Stimulated activated CD4-positive, alpha-beta T cell treated with anti-CD3 and anti-CD28 coated beads, Interleukin-15, amount 100 ng/mL, for 48 hours (primary cell): ENCODE data around the gene TMEM156.
"Not testable (repeated sequence)": the region's sequence is repeated elsewhere in the genome, so short reads cannot be mapped to it uniquely, and the experiment has no call there.

Source experiments
- DNase-seq, 2 donors: peaks; one replicate each; pipeline ENCODE4 v3.0.0-alpha.2; 2020; ENCODE audit warnings: low read depth in 2 of 2

Gene TMEM156

DNA sequence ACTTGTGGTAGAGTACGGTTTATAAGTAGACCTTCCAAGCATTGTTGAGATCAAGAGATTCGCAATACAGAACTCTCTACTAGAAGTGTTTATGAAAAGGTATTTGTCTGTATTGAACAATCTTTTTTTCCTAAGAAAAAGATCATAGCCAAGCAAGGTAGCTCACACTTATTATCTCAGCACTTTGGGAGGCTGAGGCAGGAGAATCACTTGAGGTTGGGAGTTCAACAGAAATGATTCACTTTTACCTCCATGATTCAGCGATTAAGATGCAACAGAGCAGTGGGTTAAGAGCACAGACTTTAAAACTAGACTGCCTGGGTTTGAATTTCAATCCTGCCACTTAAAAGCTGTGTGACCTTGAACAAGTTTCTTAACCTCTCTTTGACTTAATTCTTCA, 74.3 kb downstream of the TMEM156 start:
- DNase-seq: peak in 1 of 2 donors; percentile 14

- no peak for DNase-seq
Observed at GRCh38 chr4:38957261-38957815, 74.9 kb downstream of the TMEM156 start.

- no peak for DNase-seq
Observed at GRCh38 chr4:38955957-38956356, 76.3 kb downstream of the TMEM156 start.

GRCh38 chr4:38954727-38955126, 77.5 kb downstream of the TMEM156 start:
- no peak for DNase-seq

DNA sequence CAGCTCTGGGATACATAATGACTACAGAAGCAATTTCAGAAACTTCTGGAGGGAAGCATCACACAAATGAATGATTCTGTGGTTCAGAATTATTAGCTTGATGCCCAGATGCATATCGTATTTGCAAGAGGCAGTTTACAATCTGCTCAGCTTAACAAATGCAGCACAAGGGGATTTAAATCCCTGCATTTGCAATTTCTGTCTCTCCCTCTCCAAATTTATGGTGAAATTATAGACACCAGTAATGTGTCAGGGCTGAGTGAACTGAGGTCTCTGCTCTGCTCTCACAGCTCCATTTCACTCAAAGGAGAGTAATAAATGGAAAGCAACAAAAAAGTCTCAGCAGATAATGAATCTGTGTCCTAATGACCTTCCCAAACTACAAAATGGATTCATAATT, 80.2 kb downstream of the TMEM156 start:
- no peak for DNase-seq

DNA sequence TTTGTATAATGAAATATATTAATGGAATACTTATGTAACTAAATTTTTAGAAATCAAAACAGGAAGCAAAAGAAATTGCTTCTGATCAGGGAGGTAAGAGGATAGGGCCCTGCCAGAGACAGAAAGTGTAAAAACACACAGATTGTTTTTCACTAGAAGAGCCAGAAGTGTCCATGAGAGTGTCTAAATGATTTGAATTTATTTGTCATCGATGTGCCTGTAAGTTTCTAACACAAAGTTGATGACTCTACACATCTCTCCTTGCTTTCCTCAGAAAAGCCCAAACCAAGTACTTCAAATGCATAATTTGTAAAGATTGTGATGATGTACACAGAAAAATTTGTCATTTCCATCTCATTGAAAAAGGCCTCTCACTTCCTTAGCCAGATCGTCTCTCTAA, 80.6 kb downstream of the TMEM156 start:
- DNase-seq: no peak

DNA sequence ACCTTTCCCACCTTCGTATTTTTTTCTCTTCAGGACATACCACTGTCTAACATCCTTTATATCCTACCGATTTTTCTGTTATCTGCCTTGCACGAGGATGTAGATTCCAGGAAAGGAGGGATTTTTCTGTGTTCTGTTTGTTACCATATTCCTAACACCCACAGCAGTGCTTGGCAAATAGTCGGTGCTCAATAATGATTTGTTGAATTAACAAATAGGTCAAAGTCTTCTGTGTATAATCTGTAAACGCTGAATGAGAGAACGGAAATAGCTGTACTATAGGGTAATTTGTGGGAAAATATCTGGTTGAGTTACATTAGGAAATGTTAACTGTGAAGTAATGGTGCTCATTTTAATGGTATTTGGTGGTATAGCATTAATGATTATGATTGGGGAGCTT, 81.5 kb downstream of the TMEM156 start:
- DNase-seq: no peak

DNA sequence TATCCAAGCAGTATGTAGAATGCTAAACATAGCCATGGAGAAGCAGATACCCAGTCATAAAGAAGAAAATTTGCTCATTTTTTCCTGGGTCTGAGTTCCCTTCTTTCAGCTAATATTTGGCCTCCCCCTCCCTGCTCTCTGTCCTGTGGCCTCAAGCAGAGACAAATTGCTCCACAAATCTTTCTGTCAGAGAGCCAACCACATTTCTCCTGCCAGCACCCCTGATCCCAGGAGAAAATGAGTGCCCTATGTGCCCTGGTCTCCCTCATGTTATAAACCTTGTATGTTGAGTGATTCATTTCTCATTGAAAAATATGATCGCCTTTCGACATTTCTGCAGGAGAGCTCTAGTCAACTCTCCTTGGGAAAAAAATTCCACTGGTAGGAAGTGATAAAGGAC, 82.0 kb downstream of the TMEM156 start:
- no peak for DNase-seq

DNA sequence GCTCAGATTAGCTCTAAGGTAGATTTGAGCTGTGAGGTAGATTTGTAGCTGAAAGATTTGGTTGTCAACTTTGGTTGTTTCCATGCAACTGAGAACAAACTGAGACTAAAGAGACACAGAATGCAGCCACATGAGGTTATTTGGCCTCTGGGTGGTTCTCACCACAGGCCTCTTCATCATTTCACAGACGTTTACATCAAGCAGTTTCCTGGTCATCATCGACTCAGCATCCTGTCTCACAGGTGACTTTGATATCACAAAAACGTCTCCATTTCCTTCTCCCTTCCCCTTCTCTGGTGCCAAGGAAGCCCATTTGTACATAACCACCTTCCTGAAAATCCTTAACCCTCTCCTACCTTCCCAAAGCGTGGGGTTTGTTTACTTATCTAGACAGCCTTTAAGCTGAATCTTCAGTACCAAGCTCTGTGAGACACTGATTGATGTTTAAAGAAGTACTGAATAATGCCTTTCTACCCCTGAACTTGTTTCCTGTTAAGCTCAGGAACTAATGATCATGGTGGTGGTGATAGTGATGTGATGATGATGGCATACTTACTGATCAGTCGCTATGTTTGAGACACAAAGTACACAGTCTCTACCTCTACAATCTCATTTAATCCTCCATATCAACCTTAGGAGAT, 82.7 kb downstream of the TMEM156 start:
- no peak for DNase-seq

DNA sequence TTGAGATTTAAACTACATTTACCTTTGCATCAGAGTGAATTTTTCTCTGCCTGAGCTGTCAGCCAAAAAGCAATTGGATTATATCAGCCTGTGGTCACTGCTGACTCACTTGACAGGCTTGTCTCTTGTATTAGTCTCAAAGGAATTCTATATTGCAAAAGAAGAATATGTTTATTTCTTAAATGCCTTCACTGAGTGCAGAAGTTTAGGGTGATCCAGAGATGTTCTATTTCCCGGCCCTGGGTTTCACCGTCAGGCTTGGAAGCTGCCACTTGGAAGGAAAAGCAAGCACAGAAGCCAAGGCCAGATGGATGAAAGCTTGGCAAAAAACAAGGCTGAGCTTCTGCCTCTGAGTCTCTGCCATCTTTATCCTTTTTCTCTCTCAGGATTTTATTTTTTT, 83.7 kb downstream of the TMEM156 start:
- no peak for DNase-seq

DNA sequence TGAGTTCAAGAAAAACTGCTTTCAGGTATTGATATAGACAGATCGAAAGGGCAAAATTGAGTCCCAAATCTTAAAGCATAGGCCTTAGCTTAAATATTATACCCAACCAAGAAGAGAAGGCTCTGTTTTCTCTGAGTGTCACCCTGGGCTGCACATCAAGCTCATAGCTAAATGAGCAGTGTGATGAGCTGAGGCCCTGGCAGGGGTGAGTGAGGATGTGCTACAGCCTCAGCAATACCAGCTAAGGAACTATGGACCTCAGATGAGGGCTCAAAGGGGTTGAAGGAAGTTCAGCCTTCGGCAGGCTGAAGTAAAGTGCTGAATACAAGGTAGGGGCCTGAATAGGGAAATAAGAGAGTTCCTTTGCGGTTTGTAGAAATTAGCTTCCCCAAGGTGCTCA, 85.3 kb downstream of the TMEM156 start:
- DNase-seq: no peak

- no peak for DNase-seq
Observed at GRCh38 chr4:38944440-38944839, 87.8 kb downstream of the TMEM156 start.

- DNase-seq: no peak
Observed at GRCh38 chr4:38943343-38943742, 88.9 kb downstream of the TMEM156 start.

- not testable (repeated sequence) for DNase-seq
Observed at GRCh38 chr4:38941906-38942305, 90.3 kb downstream of the TMEM156 start.

GRCh38 chr4:38940476-38940875, 91.7 kb downstream of the TMEM156 start:
- no peak for DNase-seq

DNA sequence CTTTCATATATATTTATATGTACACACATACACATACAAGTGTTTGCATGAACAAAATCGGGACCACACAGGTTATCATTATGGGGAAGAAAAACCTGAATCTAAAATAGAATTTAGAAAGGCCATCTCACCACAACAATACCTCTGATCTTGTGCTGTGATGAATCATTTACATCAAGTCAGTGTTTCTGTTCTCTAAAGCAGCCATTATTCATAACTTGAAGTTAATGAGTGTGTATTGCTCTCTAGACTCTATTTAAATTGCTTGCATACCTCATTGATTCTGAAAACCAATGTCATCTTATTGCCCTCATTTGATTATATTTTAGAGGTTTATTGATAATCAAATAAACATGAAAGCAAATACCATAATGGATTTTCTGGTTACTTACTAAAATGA, 93.0 kb downstream of the TMEM156 start:
- DNase-seq: no peak

- DNase-seq: no peak
Observed at GRCh38 chr4:38935391-38936073, 96.7 kb downstream of the TMEM156 start.

GRCh38 chr4:38931125-38931524, 101.1 kb downstream of the TMEM156 start:
- no peak for DNase-seq

DNA sequence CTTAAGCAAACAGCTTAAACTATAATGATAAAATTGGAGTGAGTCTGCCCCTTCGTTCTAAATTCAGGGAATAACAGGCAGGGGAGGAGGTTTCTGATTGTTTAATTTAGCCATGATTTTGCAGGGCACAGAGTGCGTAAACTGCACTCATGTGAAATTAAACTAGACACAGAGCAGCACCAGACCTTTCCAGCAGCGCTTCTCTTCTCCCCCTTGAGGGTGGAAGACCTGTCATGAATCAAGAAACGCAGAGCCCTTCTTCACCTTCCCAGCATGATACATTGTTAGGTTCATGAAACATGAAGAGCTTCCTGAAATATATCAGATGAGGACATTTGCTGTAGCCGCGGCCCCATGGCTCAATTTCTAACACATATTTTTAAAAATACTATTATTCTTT, 101.5 kb downstream of the TMEM156 start:
- DNase-seq: no peak

- DNase-seq: no peak
Observed at GRCh38 chr4:38930204-38930603, 102.0 kb downstream of the TMEM156 start.

GRCh38 chr4:38928974-38929373, 103.2 kb downstream of the TMEM156 start:
- no peak for DNase-seq

DNA sequence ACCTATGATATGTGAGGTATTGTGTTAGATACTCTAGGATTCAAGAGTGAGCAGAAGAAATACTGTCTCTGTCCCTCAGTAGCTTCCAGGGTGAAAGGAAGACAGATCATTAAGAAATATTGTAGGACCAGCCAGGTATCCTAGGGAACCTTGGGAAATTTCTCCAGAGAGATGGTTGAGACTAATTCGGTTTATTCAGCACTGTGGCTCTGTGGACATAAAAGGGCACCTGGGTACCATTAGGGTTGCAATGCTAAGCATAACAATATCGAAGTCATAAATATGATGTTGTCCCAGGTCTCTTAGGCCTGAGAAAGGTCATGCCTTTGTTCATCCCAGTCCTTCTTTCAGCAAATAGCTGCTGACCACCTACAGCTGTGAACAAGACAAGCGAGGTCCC, 103.6 kb downstream of the TMEM156 start:
- DNase-seq: no peak

DNA sequence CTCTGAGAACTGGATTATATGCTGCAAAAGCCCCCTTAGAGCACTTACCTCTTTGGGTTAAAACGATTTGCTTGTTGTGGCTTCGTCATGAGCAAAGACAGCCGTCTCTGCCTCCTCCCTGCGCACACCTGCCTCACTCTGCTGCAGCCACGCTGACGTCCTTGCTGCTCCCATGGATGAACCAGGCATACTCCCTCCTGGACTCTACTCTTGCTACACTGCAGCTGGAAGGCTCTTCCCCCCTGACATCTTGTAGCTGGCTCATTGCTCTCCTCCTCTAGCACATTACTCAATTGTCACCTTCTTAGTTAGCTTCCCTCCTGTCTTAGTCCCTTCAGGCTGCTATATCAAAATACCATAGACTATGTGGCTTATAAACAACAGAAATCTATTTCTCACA, 105.3 kb downstream of the TMEM156 start:
- no peak for DNase-seq
